Ishikawa (cell line): ENCODE results near the gene NFS1.

Experiments used
- CEBPB ChIP-seq: IDR thresholded peaks from 2 replicates; pipeline ENCODE4 v1.6.1; 2012
- EGR1 ChIP-seq: IDR thresholded peaks from 2 replicates; pipeline ENCODE4 v1.6.1; 2012
- MAX ChIP-seq: IDR thresholded peaks from 2 replicates; pipeline ENCODE4 v1.6.1; 2012
- RAD21 ChIP-seq: IDR thresholded peaks from 2 replicates; pipeline ENCODE4 v1.6.1; 2012; ENCODE audit warnings: low read depth
- TEAD4 ChIP-seq: IDR thresholded peaks from 2 replicates; pipeline ENCODE4 v1.6.1; 2012
- YY1 ChIP-seq: IDR thresholded peaks from 2 replicates; pipeline ENCODE4 v1.6.1; 2012; ENCODE audit warnings: low read depth
- ZBTB7A ChIP-seq: IDR thresholded peaks from 2 replicates; pipeline ENCODE4 v1.6.1; 2012; ENCODE audit warnings: low read depth
- TF ChIP-seq, protein P1 (sequence below): IDR thresholded peaks from 2 replicates; pipeline ENCODE4 v1.6.1; 2012
- TF ChIP-seq, protein P2 (sequence below): IDR thresholded peaks from 2 replicates; pipeline ENCODE4 v1.6.1; 2012; ENCODE audit warnings: low read depth, mild to moderate bottlenecking

DNA sequence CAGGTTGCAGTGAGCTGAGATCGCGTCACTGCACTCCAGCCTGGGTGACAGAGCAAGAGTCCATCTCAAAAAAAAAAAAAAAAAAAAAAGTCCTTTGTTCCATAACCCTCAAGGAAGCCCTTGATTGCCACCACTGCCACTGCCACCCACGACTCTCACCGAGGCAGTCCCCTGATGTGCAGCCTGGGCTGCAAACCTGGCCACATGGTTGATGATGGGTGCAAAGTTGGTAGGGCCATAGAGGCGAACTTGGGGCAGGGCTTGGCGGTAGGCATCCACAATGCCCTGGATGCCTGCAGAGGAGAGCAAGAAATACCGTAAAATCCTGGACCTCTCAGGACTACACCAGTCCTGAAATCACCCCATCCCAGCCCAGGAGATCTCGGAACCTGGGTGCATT is 72.0 kb downstream of the NFS1 start:
- TF ChIP-seq ZBTB7A (no peak), CEBPB (no peak), YY1 (no peak), MAX (no peak), TEAD4 (no peak), RAD21 (no peak), EGR1 (no peak)
- TF ChIP-seq, protein P1, sequence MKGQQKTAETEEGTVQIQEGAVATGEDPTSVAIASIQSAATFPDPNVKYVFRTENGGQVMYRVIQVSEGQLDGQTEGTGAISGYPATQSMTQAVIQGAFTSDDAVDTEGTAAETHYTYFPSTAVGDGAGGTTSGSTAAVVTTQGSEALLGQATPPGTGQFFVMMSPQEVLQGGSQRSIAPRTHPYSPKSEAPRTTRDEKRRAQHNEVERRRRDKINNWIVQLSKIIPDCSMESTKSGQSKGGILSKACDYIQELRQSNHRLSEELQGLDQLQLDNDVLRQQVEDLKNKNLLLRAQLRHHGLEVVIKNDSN, result no peak
- TF ChIP-seq, protein P2, sequence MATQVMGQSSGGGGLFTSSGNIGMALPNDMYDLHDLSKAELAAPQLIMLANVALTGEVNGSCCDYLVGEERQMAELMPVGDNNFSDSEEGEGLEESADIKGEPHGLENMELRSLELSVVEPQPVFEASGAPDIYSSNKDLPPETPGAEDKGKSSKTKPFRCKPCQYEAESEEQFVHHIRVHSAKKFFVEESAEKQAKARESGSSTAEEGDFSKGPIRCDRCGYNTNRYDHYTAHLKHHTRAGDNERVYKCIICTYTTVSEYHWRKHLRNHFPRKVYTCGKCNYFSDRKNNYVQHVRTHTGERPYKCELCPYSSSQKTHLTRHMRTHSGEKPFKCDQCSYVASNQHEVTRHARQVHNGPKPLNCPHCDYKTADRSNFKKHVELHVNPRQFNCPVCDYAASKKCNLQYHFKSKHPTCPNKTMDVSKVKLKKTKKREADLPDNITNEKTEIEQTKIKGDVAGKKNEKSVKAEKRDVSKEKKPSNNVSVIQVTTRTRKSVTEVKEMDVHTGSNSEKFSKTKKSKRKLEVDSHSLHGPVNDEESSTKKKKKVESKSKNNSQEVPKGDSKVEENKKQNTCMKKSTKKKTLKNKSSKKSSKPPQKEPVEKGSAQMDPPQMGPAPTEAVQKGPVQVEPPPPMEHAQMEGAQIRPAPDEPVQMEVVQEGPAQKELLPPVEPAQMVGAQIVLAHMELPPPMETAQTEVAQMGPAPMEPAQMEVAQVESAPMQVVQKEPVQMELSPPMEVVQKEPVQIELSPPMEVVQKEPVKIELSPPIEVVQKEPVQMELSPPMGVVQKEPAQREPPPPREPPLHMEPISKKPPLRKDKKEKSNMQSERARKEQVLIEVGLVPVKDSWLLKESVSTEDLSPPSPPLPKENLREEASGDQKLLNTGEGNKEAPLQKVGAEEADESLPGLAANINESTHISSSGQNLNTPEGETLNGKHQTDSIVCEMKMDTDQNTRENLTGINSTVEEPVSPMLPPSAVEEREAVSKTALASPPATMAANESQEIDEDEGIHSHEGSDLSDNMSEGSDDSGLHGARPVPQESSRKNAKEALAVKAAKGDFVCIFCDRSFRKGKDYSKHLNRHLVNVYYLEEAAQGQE, result no peak
